UCSD-AML1 (cell line): Measurements from ENCODE around the gene PCLAF.
A peak's percentile ranks its signal among the peaks of the same experiment; 100 is the strongest.
"Not testable (repeated sequence)": the region's sequence is repeated elsewhere in the genome, so short reads cannot be mapped to it uniquely, and the experiment has no call there.

ENCODE experiments used
- DNase-seq: peaks from one replicate; lab custom pipeline; 2025; ENCODE audit not compliant: unreplicated experiment; lab: John Stamatoyannopoulos, UW

PCLAF gene

GRCh38 chr15:64369078-64369607 is 12.1 kb downstream of the PCLAF start:
- no peak for DNase-seq

- DNase-seq, result no peak
Observed at GRCh38 chr15:64361259-64361658, 20.0 kb downstream of the PCLAF start.

GRCh38 chr15:64356710-64357040 is 24.6 kb downstream of the PCLAF start:
- DNase-seq, result no peak

GRCh38 chr15:64355944-64356709 is 25.1 kb downstream of the PCLAF start, which contains the start of gene CSNK1G1:
CSNK1G1 (minus strand) TSS chr15:64356173; CDS start chr15:64300499, 55,674 bp downstream.
- peak; percentile 97 for DNase-seq

GRCh38 chr15:64355348-64355943 is 25.8 kb downstream of the PCLAF start:
- DNase-seq, result peak; percentile 47

GRCh38 chr15:64354688-64355344 is 26.4 kb downstream of the PCLAF start:
- DNase-seq, result no peak

GRCh38 chr15:64351265-64351664 is 30.0 kb downstream of the PCLAF start:
- DNase-seq, result no peak

- DNase-seq, result no peak
Observed at GRCh38 chr15:64349375-64349774, 31.9 kb downstream of the PCLAF start.

GRCh38 chr15:64348455-64348854 is 32.8 kb downstream of the PCLAF start:
- no peak for DNase-seq

GRCh38 chr15:64346242-64346641 is 35.0 kb downstream of the PCLAF start:
- not testable (repeated sequence) for DNase-seq

- no peak for DNase-seq
Observed at GRCh38 chr15:64344651-64345294, 36.5 kb downstream of the PCLAF start.

GRCh38 chr15:64343841-64344240 is 37.4 kb downstream of the PCLAF start:
- no peak for DNase-seq

- DNase-seq, result no peak
Observed at GRCh38 chr15:64343222-64343621, 38.0 kb downstream of the PCLAF start.

- DNase-seq, result no peak
Observed at GRCh38 chr15:64341961-64342360, 39.3 kb downstream of the PCLAF start.

- no peak for DNase-seq
Observed at GRCh38 chr15:64340355-64340754, 40.9 kb downstream of the PCLAF start.

GRCh38 chr15:64337761-64338160 is 43.5 kb downstream of the PCLAF start:
- no peak for DNase-seq

GRCh38 chr15:64333986-64334929 is 47.0 kb downstream of the PCLAF start:
- DNase-seq, result no peak

- no peak for DNase-seq
Observed at GRCh38 chr15:64333516-64333915, 47.7 kb downstream of the PCLAF start.

- DNase-seq, result not testable (repeated sequence)
Observed at GRCh38 chr15:64331668-64332067, 49.6 kb downstream of the PCLAF start.

- not testable (repeated sequence) for DNase-seq
Observed at GRCh38 chr15:64326975-64327374, 54.3 kb downstream of the PCLAF start.
